ENCODE measurements around the gene DDX4.
"Not testable (repeated sequence)": the region's sequence is repeated elsewhere in the genome, so short reads cannot be mapped to it uniquely, and the experiment has no call there.

The DDX4 gene

DNA sequence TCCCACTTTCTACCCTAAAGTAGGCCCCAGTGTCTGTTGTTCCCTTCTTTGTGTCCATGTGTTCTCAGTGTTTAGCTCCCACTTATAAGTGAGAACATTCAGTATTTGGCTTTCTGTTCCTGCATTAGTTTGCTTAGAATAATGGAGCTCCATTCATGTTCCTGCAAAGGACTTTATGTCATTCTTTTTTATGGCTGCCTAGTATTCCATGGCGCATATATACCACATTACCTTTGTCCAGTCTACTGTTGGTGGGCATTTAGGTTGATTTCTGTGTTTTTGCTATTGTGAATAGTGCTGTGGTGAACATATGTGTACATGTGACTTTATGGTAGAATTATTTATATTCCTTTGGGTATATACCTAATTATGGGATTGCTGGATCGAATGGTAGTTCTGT, 30.4 kb downstream of the DDX4 start:
- H3K27me3 ChIP-seq (ENCODE audit: insufficient read depth, low read length), result no peaks in the 10 kb centered on the region
- H3K27ac ChIP-seq (ENCODE audit: low read depth, low read length), result no peak overlapping the region
- H3K36me3 ChIP-seq (ENCODE audit: insufficient read depth, low read length), result no peaks in the 10 kb centered on the region
- H3K9me3 ChIP-seq (ENCODE audit: insufficient read depth, low read depth, low read length), result no peaks in the 10 kb centered on the region
- H3K4me1 ChIP-seq (ENCODE audit: insufficient read depth, low read length), result peaks cover 26% of the 10 kb centered on the region
- H3K4me3 ChIP-seq (ENCODE audit: low read length), result no peak overlapping the region
- 82% methylated on average over 2 of the region's 2 CpGs for WGBS
- no peak overlapping the region for H3K9ac ChIP-seq (ENCODE audit: low read depth, low read length)

- no peaks in the 10 kb centered on the region for H3K36me3 ChIP-seq (ENCODE audit: insufficient read depth, low read length)
- H3K4me3 ChIP-seq (ENCODE audit: low read length), result no peak overlapping the region
- no peak overlapping the region for H3K27ac ChIP-seq (ENCODE audit: low read depth, low read length)
- no peaks in the 10 kb centered on the region for H3K9me3 ChIP-seq (ENCODE audit: insufficient read depth, low read depth, low read length)
- H3K27me3 ChIP-seq (ENCODE audit: insufficient read depth, low read length), result no peaks in the 10 kb centered on the region
- H3K4me1 ChIP-seq (ENCODE audit: insufficient read depth, low read length), result peaks cover 26% of the 10 kb centered on the region
- 100% methylated on average over 2 of the region's 2 CpGs for WGBS
- H3K9ac ChIP-seq (ENCODE audit: low read depth, low read length), result no peak overlapping the region
These were observed 33.4 kb downstream of the DDX4 start for GRCh38 chr5:55771175-55771655.

DNA sequence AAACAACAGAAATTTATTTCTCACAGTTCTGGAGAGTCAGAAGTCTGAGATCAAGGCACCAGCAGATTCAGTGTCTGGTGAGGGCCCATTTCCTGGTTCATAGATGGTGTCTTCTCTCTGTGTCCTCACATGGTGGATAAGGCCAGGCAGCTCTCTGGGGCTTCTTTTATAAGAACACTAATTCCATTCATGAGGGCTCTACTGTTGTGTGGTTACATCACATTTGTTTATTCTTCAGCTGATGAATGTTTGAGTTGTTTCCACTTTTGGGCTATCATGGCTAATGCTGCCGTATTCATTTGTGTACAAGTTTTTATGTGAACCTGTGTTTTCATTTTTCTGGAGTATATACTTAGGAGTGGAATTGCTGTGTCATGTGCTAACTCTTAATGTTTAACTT, 35.2 kb downstream of the DDX4 start:
- H3K36me3 ChIP-seq (ENCODE audit: insufficient read depth, low read length), result no peaks in the 10 kb centered on the region
- WGBS, result 97% methylated on average over 1 of the region's 1 CpG
- no peak overlapping the region for H3K27ac ChIP-seq (ENCODE audit: low read depth, low read length)
- no peaks in the 10 kb centered on the region for H3K27me3 ChIP-seq (ENCODE audit: insufficient read depth, low read length)
- H3K9ac ChIP-seq (ENCODE audit: low read depth, low read length), result no peak overlapping the region
- H3K4me1 ChIP-seq (ENCODE audit: insufficient read depth, low read length), result peaks cover 26% of the 10 kb centered on the region
- no peak overlapping the region for H3K4me3 ChIP-seq (ENCODE audit: low read length)
- H3K9me3 ChIP-seq (ENCODE audit: insufficient read depth, low read depth, low read length), result no peaks in the 10 kb centered on the region

GRCh38 chr5:55777332-55777731, 39.5 kb downstream of the DDX4 start:
- Histone ChIP-seq H3K4me1 (ENCODE audit: insufficient read depth, low read length) (peaks cover 6% of the 10 kb centered on the region; the same call in 1 of the 2 replicates), H3K9ac (ENCODE audit: low read depth, low read length) (no peak overlapping the region), H3K36me3 (ENCODE audit: insufficient read depth, low read length) (no peaks in the 10 kb centered on the region), H3K4me3 (ENCODE audit: low read length) (no peak overlapping the region), H3K9me3 (ENCODE audit: insufficient read depth, low read depth, low read length) (no peaks in the 10 kb centered on the region), H3K27ac (ENCODE audit: low read depth, low read length) (no peak overlapping the region), H3K27me3 (ENCODE audit: insufficient read depth, low read length) (no peaks in the 10 kb centered on the region)
- 93% methylated on average over 6 of the region's 6 CpGs for WGBS

- WGBS, result 100% methylated on average over 2 of the region's 6 CpGs
- H3K4me3 ChIP-seq (ENCODE audit: low read length), result no peak overlapping the region
- no peaks in the 10 kb centered on the region for H3K36me3 ChIP-seq (ENCODE audit: insufficient read depth, low read length)
- H3K27me3 ChIP-seq (ENCODE audit: insufficient read depth, low read length), result no peaks in the 10 kb centered on the region
- H3K4me1 ChIP-seq (ENCODE audit: insufficient read depth, low read length), result no peaks in the 10 kb centered on the region
- H3K27ac ChIP-seq (ENCODE audit: low read depth, low read length), result no peak overlapping the region
- no peak overlapping the region for H3K9ac ChIP-seq (ENCODE audit: low read depth, low read length)
- no peaks in the 10 kb centered on the region for H3K9me3 ChIP-seq (ENCODE audit: insufficient read depth, low read depth, low read length)
These were observed 63.1 kb downstream of the DDX4 start for GRCh38 chr5:55800924-55801323.

GRCh38 chr5:55808814-55809213, 71.0 kb downstream of the DDX4 start:
- WGBS, result 91% methylated on average over 7 of the region's 7 CpGs

GRCh38 chr5:55815939-55816338, 78.1 kb downstream of the DDX4 start:
- not testable (repeated sequence) for H3K27me3 ChIP-seq (ENCODE audit: insufficient read depth, low read length); H3K36me3 ChIP-seq (ENCODE audit: insufficient read depth, low read length); H3K4me3 ChIP-seq (ENCODE audit: low read length); H3K9me3 ChIP-seq (ENCODE audit: insufficient read depth, low read depth, low read length); H3K9ac ChIP-seq (ENCODE audit: low read depth, low read length); H3K27ac ChIP-seq (ENCODE audit: low read depth, low read length); H3K4me1 ChIP-seq (ENCODE audit: insufficient read depth, low read length)
- WGBS, result 90% methylated on average over 4 of the region's 4 CpGs

More at GRCh38 chr5:55808814-55809213, 71.0 kb downstream of the DDX4 start:
- not testable (repeated sequence) for H3K36me3 ChIP-seq (ENCODE audit: insufficient read depth, low read length); H3K4me1 ChIP-seq (ENCODE audit: insufficient read depth, low read length); H3K27me3 ChIP-seq (ENCODE audit: insufficient read depth, low read length); H3K9ac ChIP-seq (ENCODE audit: low read depth, low read length); H3K4me3 ChIP-seq (ENCODE audit: low read length); H3K9me3 ChIP-seq (ENCODE audit: insufficient read depth, low read depth, low read length); H3K27ac ChIP-seq (ENCODE audit: low read depth, low read length)

- no peak overlapping the region for H3K4me3 ChIP-seq (ENCODE audit: low read length)
- H3K27me3 ChIP-seq (ENCODE audit: insufficient read depth, low read length), result peaks cover 13% of the 10 kb centered on the region
- H3K4me1 ChIP-seq (ENCODE audit: insufficient read depth, low read length), result no peaks in the 10 kb centered on the region
- no peaks in the 10 kb centered on the region for H3K9me3 ChIP-seq (ENCODE audit: insufficient read depth, low read depth, low read length)
- no peaks in the 10 kb centered on the region for H3K36me3 ChIP-seq (ENCODE audit: insufficient read depth, low read length)
- no peak overlapping the region for H3K9ac ChIP-seq (ENCODE audit: low read depth, low read length)
- no peak overlapping the region for H3K27ac ChIP-seq (ENCODE audit: low read depth, low read length)
These were observed 78.5 kb downstream of the DDX4 start for GRCh38 chr5:55816342-55816741.

DNA sequence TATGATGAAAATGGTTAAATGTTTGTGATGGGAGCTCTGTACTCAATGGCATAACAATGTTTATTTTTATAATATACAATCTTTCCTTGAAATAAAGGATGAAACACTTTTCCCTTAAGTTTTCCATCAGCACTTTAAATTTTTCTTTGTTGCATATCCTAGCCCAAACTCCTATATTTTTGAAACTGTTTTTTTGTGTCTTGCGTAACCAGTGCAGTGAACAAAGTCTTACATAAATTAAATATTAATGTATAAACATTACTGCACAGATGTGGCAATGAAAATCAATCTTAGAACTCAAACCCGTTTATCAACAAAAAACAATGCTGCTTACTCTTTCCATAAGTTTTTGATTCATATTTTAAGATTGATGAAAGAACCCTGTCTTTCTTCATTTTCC, 79.2 kb downstream of the DDX4 start:
- H3K27me3 ChIP-seq (ENCODE audit: insufficient read depth, low read length), result peaks cover 20% of the 10 kb centered on the region
- no peak overlapping the region for H3K9ac ChIP-seq (ENCODE audit: low read depth, low read length)
- H3K27ac ChIP-seq (ENCODE audit: low read depth, low read length), result no peak overlapping the region
- no peak overlapping the region for H3K4me3 ChIP-seq (ENCODE audit: low read length)
- H3K4me1 ChIP-seq (ENCODE audit: insufficient read depth, low read length), result no peaks in the 10 kb centered on the region
- no peaks in the 10 kb centered on the region for H3K9me3 ChIP-seq (ENCODE audit: insufficient read depth, low read depth, low read length)
- no CpG with 5 or more reads among the region's 2 CpGs for WGBS
- no peaks in the 10 kb centered on the region for H3K36me3 ChIP-seq (ENCODE audit: insufficient read depth, low read length)

DNA sequence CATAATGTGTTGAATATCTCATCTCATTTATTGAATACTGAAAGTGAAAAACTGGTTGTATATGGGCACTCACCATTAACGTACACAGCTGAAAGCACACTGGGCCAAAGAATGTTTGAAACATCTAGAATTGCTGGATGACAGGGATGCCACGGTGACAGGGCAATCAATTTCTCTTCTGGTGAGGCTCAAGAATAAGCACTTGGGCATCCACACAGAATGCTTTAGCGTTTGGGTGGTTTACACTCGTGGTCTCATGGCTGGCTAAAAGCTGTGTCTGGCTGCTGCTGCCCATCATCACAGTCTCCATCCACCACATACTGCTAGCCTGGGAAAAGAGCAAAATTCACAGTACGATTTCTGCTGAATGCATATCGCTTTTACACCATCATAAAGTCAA, 82.6 kb downstream of the DDX4 start:
- no peak overlapping the region for H3K4me3 ChIP-seq (ENCODE audit: low read length)
- H3K4me1 ChIP-seq (ENCODE audit: insufficient read depth, low read length), result no peaks in the 10 kb centered on the region
- H3K9me3 ChIP-seq (ENCODE audit: insufficient read depth, low read depth, low read length), result no peaks in the 10 kb centered on the region
- 89% methylated on average over 6 of the region's 6 CpGs for WGBS
- H3K36me3 ChIP-seq (ENCODE audit: insufficient read depth, low read length), result no peaks in the 10 kb centered on the region
- H3K27me3 ChIP-seq (ENCODE audit: insufficient read depth, low read length), result peaks cover 32% of the 10 kb centered on the region
- H3K27ac ChIP-seq (ENCODE audit: low read depth, low read length), result no peak overlapping the region
- H3K9ac ChIP-seq (ENCODE audit: low read depth, low read length), result no peak overlapping the region

DNA sequence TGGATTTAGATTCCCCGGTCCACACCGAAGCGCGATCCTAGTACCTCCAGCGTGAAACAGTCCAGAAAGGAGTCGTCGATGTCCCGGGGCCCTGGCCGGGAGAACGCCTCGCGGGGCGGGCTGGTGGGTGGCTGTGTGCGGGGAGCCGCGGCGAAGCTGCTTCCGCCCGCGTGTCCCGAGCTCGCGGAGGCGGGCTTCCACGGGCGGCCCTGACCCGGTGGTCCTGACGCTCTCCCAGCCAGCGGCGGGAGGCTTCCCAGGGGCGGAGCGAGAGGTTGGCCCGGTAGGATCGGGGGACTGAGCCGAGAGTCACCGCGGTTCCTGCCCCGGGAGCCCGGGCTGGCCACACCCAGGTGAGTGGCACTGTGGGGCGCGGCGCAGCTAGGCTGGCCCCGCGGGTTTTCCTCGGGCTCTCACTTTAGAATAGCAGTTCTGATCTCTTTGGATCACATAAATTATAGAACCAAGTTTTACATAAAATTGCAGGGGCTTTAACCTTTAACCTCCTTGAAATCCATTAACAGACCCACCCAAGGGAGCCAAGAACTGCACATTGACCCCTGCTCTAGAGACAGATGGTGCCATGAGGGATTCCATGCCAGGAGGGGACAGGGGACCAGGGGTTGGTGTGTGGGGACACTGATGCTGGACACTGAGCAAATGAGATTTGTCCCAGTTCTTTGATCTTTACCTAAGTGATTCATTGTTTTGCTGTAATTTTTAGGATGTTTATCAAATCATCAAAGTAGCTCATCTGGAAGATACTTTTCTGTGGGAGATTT, 84.1 kb downstream of the DDX4 start:
- H3K27me3 ChIP-seq (ENCODE audit: insufficient read depth, low read length), result peaks cover 32% of the 10 kb centered on the region

More for the DNA sequence above, 84.1 kb downstream of the DDX4 start:
- Histone ChIP-seq H3K9me3 (ENCODE audit: insufficient read depth, low read depth, low read length) (no peaks in the 10 kb centered on the region), H3K9ac (ENCODE audit: low read depth, low read length) (peak overlapping the region; percentile 72), H3K4me1 (ENCODE audit: insufficient read depth, low read length) (no peaks in the 10 kb centered on the region), H3K27ac (ENCODE audit: low read depth, low read length) (no peak overlapping the region), H3K36me3 (ENCODE audit: insufficient read depth, low read length) (no peaks in the 10 kb centered on the region), H3K4me3 (ENCODE audit: low read length) (peak overlapping the region; percentile 62)
- WGBS, result 27% methylated on average over 45 of the region's 45 CpGs

All from HUES64 (cell line).